ENCODE measurements around the gene ABCB8. TPM values are rescaled to one million over a fixed set of nuclear protein-coding genes. Genes with fewer than 3 reads are reported as not detected.

Gene ABCB8
- total RNA-seq, 2 donors from 2014 or later, result 35.9 to 37.2 TPM

GRCh38 chr7:151057989-151058780, 29.9 kb downstream of the ABCB8 start:
- peaks cover 15% of the 10 kb centered on the region for H3K4me1 ChIP-seq (ENCODE audit: control insufficient read depth, insufficient read depth, low read length)
- TF ChIP-seq, protein P1, sequence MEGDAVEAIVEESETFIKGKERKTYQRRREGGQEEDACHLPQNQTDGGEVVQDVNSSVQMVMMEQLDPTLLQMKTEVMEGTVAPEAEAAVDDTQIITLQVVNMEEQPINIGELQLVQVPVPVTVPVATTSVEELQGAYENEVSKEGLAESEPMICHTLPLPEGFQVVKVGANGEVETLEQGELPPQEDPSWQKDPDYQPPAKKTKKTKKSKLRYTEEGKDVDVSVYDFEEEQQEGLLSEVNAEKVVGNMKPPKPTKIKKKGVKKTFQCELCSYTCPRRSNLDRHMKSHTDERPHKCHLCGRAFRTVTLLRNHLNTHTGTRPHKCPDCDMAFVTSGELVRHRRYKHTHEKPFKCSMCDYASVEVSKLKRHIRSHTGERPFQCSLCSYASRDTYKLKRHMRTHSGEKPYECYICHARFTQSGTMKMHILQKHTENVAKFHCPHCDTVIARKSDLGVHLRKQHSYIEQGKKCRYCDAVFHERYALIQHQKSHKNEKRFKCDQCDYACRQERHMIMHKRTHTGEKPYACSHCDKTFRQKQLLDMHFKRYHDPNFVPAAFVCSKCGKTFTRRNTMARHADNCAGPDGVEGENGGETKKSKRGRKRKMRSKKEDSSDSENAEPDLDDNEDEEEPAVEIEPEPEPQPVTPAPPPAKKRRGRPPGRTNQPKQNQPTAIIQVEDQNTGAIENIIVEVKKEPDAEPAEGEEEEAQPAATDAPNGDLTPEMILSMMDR (conservative IDR thresholded peaks at IDR 0.05), result no peak
- peaks cover 16% of the 10 kb centered on the region for H3K27me3 Mint-ChIP-seq (ENCODE audit: insufficient read depth)
- peak overlapping the region; percentile 54 for H3K9ac ChIP-seq (ENCODE audit: extremely low read depth, low read length, poor library complexity, severe bottlenecking)
- DNase-seq, result peak; percentile 100
- H3K9me3 ChIP-seq (ENCODE audit: control insufficient read depth, low read length), result no peaks in the 10 kb centered on the region
- no peaks in the 10 kb centered on the region for H3K9me3 Mint-ChIP-seq
- peak overlapping the region; percentile 95 for H3K27ac Mint-ChIP-seq
- H3K36me3 Mint-ChIP-seq (ENCODE audit: low read depth), result peaks cover 7% of the 10 kb centered on the region
- H3K4me1 Mint-ChIP-seq, result peaks cover 36% of the 10 kb centered on the region
- 7 to 9% methylated on average over 37 to 46 of the region's 46 CpGs for WGBS, 2 experiments (ENCODE audit: insufficient coverage in 1 of 2, insufficient read length in 1 of 2)
- peak overlapping the region; percentile 84 for H3K4me3 Mint-ChIP-seq
- peak overlapping the region; percentile 90 for H3K27ac ChIP-seq (ENCODE audit: low read depth, low read length)
- peak overlapping the region; percentile 94 for H3K4me3 ChIP-seq (ENCODE audit: low read length)
- H3K27me3 ChIP-seq (ENCODE audit: control insufficient read depth, insufficient read depth, low read length, poor library complexity, severe bottlenecking), result peaks cover 12% of the 10 kb centered on the region
- H3K36me3 ChIP-seq (ENCODE audit: control insufficient read depth, insufficient read depth, low read length), result no peaks in the 10 kb centered on the region

GRCh38 chr7:151058781-151059366, 30.6 kb downstream of the ABCB8 start:
- Histone ChIP-seq H3K9me3 (ENCODE audit: control insufficient read depth, low read length) (no peaks in the 10 kb centered on the region), H3K4me1 (ENCODE audit: control insufficient read depth, insufficient read depth, low read length) (peaks cover 18% of the 10 kb centered on the region), H3K27ac (ENCODE audit: low read depth, low read length) (peak overlapping the region; percentile 90), H3K27me3 (ENCODE audit: control insufficient read depth, insufficient read depth, low read length, poor library complexity, severe bottlenecking) (peaks cover 12% of the 10 kb centered on the region), H3K36me3 (ENCODE audit: control insufficient read depth, insufficient read depth, low read length) (no peaks in the 10 kb centered on the region), H3K4me3 (ENCODE audit: low read length) (peak overlapping the region; percentile 94), H3K9ac (ENCODE audit: extremely low read depth, low read length, poor library complexity, severe bottlenecking) (peak overlapping the region; percentile 54)
- TF ChIP-seq, protein P1 (conservative IDR thresholded peaks at IDR 0.05), result no peak
- H3K27ac Mint-ChIP-seq, result peak overlapping the region; percentile 95
- H3K4me1 Mint-ChIP-seq, result peaks cover 40% of the 10 kb centered on the region
- 23 to 34% methylated on average over 13 to 18 of the region's 18 CpGs for WGBS, 2 experiments (ENCODE audit: insufficient coverage in 1 of 2, insufficient read length in 1 of 2)
- DNase-seq, result no peak
- H3K27me3 Mint-ChIP-seq (ENCODE audit: insufficient read depth), result peaks cover 16% of the 10 kb centered on the region
- no peaks in the 10 kb centered on the region for H3K9me3 Mint-ChIP-seq
- H3K4me3 Mint-ChIP-seq, result peak overlapping the region; percentile 84
- H3K36me3 Mint-ChIP-seq (ENCODE audit: low read depth), result peaks cover 10% of the 10 kb centered on the region

GRCh38 chr7:151059367-151060112, 31.3 kb downstream of the ABCB8 start, which contains the start of gene SLC4A2:
SLC4A2 (plus strand) TSS chr7:151059589; CDS start chr7:151061988, 2,399 bp downstream.
- H3K27ac ChIP-seq (ENCODE audit: low read depth, low read length), result peak within 1 kb of the TSS; percentile 90
- Mint-ChIP-seq H3K4me1 (peaks cover 40% of the 10 kb centered on the region), H3K27me3 (ENCODE audit: insufficient read depth) (peaks cover 15% of the 10 kb centered on the region)

More at GRCh38 chr7:151059367-151060112, 31.3 kb downstream of the ABCB8 start, which contains the start of gene SLC4A2:
- no peaks in the 10 kb centered on the region for H3K9me3 Mint-ChIP-seq
- TF ChIP-seq, protein P1 (conservative IDR thresholded peaks at IDR 0.05), result peak; percentile 80
- WGBS, 2 experiments (ENCODE audit: insufficient coverage in 1 of 2, insufficient read length in 1 of 2), result 0 to 4% methylated on average over 5 to 75 of the region's 75 CpGs
- Histone ChIP-seq H3K27me3 (ENCODE audit: control insufficient read depth, insufficient read depth, low read length, poor library complexity, severe bottlenecking) (peaks cover 12% of the 10 kb centered on the region), H3K4me1 (ENCODE audit: control insufficient read depth, insufficient read depth, low read length) (peaks cover 18% of the 10 kb centered on the region), H3K36me3 (ENCODE audit: control insufficient read depth, insufficient read depth, low read length) (peaks cover 2% of the 10 kb centered on the region), H3K9ac (ENCODE audit: extremely low read depth, low read length, poor library complexity, severe bottlenecking) (peak within 1 kb of the TSS; percentile 67), H3K9me3 (ENCODE audit: control insufficient read depth, low read length) (no peaks in the 10 kb centered on the region), H3K4me3 (ENCODE audit: low read length) (peak within 1 kb of the TSS; percentile 94)
- peak within 1 kb of the TSS; percentile 84 for H3K4me3 Mint-ChIP-seq
- peak within 1 kb of the TSS; percentile 95 for H3K27ac Mint-ChIP-seq
- peak; percentile 86 for DNase-seq
- H3K36me3 Mint-ChIP-seq (ENCODE audit: low read depth), result peaks cover 5% of the 10 kb centered on the region
